AG09309 (cell line): ENCODE results near the gene TBC1D1.

Source experiments
- DNase-seq: peaks from one replicate; pipeline ENCODE4 v3.0.0-alpha.2; 2010; ENCODE audit warnings: low read depth
- H3K4me3 ChIP-seq: 2 replicates; pipeline ENCODE4 v1.5.1; 2011; ENCODE audit warnings: mild to moderate bottlenecking, low read depth, low read length, moderate library complexity; ENCODE audit not compliant: control insufficient read depth
- CTCF ChIP-seq: IDR thresholded peaks from 2 replicates; pipeline ENCODE4 v1.5.1; 2011; ENCODE audit warnings: mild to moderate bottlenecking, low read depth, low read length, inconsistent platforms; ENCODE audit not compliant: insufficient read depth, control insufficient read depth; ENCODE audit errors: missing control alignments

TBC1D1 gene

GRCh38 chr4:38076153-38076669, 185.3 kb downstream of the TBC1D1 start:
- no peak for TF ChIP-seq CTCF
- H3K4me3 ChIP-seq: no peak overlapping the region
- DNase-seq: no peak

GRCh38 chr4:38077791-38078489, 187.1 kb downstream of the TBC1D1 start:
- no peak for DNase-seq
- no peak for TF ChIP-seq CTCF
- H3K4me3 ChIP-seq: no peak overlapping the region

DNA sequence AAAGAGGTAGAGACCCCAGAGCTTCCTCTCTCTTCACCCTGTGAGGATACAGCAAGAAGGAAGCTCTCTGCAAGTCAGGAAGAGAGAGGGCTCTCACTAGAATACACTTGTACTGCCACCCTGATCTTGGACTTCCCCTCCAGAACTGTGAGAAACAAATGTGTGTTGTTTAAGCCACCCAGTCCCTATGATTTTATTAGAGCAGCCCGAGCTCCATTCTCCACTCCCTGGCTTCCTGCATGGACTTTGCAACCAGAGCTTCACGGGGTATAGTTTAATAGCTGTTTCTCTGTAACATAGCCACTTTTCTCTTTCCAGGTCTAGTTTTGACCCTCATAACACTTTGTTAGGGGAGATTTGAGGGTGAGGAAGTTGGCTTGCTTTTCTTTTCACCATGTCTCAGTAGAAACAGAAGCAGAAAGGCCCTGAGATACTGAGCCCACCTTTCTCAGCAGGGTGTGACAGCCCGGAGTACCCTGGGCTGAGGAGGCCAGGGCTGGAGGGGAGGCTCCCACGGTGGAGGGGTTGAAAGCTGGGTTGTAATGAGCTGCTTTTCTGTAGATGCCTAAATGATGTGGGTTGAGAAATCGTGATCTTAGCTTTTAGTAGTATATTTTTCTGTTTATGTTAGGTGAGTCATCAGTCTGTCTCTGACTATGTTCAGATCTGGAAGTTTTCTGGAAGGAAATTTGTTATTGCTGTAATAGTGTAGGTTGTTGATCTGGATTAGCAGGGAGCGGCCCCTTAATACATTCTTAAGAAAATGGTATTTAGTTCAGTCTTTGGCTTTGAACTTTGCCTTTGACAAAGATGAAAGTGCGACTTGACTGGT, 187.9 kb downstream of the TBC1D1 start:
- no peak for TF ChIP-seq CTCF
- DNase-seq: no peak
- H3K4me3 ChIP-seq: no peak overlapping the region

DNA sequence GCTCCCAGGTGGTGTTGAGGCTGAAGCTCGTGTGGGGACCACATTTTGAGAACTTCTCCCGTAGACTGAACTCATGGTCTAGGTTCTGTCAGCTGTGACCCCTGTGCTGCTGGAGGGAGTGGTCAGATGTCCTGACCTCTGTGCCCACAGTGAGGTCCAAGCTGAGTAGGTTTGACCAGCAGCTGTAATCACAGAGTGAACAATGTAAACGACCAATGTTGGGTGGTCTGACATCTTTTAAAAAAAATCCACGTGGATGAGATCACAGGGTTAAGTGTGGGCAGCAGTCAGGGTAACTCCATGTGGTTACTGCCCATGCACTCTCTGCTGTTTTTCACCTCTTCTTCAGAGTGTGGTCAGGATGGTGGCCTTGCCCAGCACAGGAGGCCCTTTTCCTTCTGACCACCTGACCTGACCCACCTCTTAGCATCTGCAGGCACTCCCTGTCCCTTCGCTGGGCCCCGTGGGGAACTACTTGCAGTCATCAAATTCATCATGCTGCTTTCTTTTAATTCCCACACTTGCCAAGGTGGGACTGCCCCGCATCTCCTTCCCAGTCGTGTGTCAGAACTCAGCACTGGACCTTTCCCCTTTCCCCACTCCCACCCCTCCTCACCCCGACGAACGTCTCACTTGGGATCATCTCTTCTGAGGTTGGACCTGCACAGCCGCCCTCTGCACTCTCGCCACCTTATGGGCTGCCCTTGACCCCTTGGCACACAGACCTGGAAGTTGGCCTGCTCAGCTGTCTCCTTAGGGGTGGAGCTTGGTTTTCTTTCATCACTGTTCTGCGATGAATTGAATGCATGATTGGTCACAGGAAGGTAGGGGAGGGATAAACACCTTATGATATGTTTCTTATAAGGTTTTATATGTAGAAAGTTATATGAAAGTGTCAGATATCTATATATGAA, 189.4 kb downstream of the TBC1D1 start:
- DNase-seq: no peak
- no peak overlapping the region for H3K4me3 ChIP-seq
- TF ChIP-seq CTCF: no peak

- DNase-seq: no peak
- no peak for TF ChIP-seq CTCF
- no peak overlapping the region for H3K4me3 ChIP-seq
Measured at GRCh38 chr4:38082021-38082420, 191.1 kb downstream of the TBC1D1 start.
